K562 (cell line): ENCODE results near the gene ZER1. TPM values are rescaled to one million over a fixed set of nuclear protein-coding genes. Genes with fewer than 3 reads are reported as not detected.
A peak's percentile ranks its signal among the peaks of the same experiment; 100 is the strongest.

ENCODE experiments used
- ATAC-seq: fragments of 200-7000 bp; cut with Tn5 transposase; 3 replicates; pipeline ENCODE4 v1.9.1; 2020; ENCODE audit warnings: moderate library complexity
- BruUV-seq: library from RNA; stranded (reverse); fragments of 400-500 nt; replicated peaks from 2 replicates; lab custom pipeline; 2021; lab: Mats Ljungman, UMichigan
- CTCF ChIA-PET: fragments of 300-600 bp; formaldehyde crosslinking; extraction: SDS; loops from one replicate; lab custom pipeline; 2021; ENCODE audit warnings: low intra/inter-chr PET ratio; lab: Yijun Ruan, JAX
- POLR2A ChIA-PET: fragments of 300-600, 350-650 bp; sonication (Branson Sonifier 250); formaldehyde crosslinking; extraction: SDS; loops from one replicate; lab custom pipeline; 2021; ENCODE audit warnings: antibody characterized with exemption, inconsistent platforms; lab: Yijun Ruan, JAX
- DNase-seq, 4 experiments: peaks; one replicate each; pipeline versions ENCODE4 v3.0.0 to v3.0.0-alpha.2; 2011 to 2018; ENCODE audit warnings: low spot score in 3 of 4, mixed read lengths in 3 of 4; ENCODE audit errors: extremely low read depth in 1 of 4
- FAIRE-seq: peaks from 2 replicates; lab custom pipeline; 2011; peaks lifted over from hg19 to GRCh38; lab: Jason Lieb, UNC
- H2AFZ ChIP-seq: 2 replicates; pipeline ENCODE4 v1.6.0; 2011; ENCODE audit warnings: low read depth, low read length, control low read depth, inconsistent platforms
- H3K27ac ChIP-seq: fragments of 200-600 bp; 3 replicates; pipeline ENCODE4 v1.8.0; 2011; ENCODE audit warnings: low read depth, mild to moderate bottlenecking, control low read depth, inconsistent platforms, low read length, moderate library complexity, mixed read lengths; ENCODE audit errors: extremely low read depth
- H3K27me3 ChIP-seq, 2 experiments: fragments of 300-600 bp in 1 of 2; 2 replicates in 1 of 2; 3 replicates in 1 of 2; pipeline versions ENCODE4 v1.6.0 to v1.8.0; 2011; ENCODE audit warnings: inconsistent platforms in 2 of 2, low read length in 2 of 2, mild to moderate bottlenecking in 1 of 2, mixed read lengths in 1 of 2, moderate library complexity in 1 of 2; ENCODE audit not compliant: control insufficient read depth in 2 of 2, insufficient read depth in 2 of 2
- H3K36me3 ChIP-seq: fragments of 300-600 bp; 3 replicates; pipeline ENCODE4 v1.8.0; 2011; ENCODE audit warnings: mild to moderate bottlenecking, low read length, inconsistent platforms; ENCODE audit not compliant: control insufficient read depth, insufficient read depth
- H3K4me1 ChIP-seq, 2 experiments: fragments of 200-600 bp in 1 of 2; replicated peaks in 1 of 2; 2 replicates in 1 of 2; 3 replicates in 1 of 2; pipeline versions ENCODE4 v1.5.1 to v1.8.0; 2011; ENCODE audit warnings: inconsistent platforms in 2 of 2, low read length in 2 of 2, mild to moderate bottlenecking in 1 of 2, mixed read lengths in 1 of 2, moderate library complexity in 1 of 2; ENCODE audit not compliant: control insufficient read depth in 2 of 2, insufficient read depth in 2 of 2
- H3K4me2 ChIP-seq: 2 replicates; pipeline ENCODE4 v1.6.1; 2011; ENCODE audit warnings: low read length, control low read depth, inconsistent platforms, mixed read lengths; ENCODE audit not compliant: insufficient read depth
- H3K4me3 ChIP-seq: fragments of 200-600 bp; sonication (generic), shearing (Covaris generic); 2 replicates; pipeline ENCODE4 v1.5.1; 2016; ENCODE audit warnings: control low read depth, inconsistent platforms
- H3K79me2 ChIP-seq: fragments of 200-600 bp; 3 replicates; pipeline ENCODE4 v1.8.0; 2011; ENCODE audit warnings: low read length, inconsistent platforms; ENCODE audit not compliant: control insufficient read depth, insufficient read depth
- H3K9ac ChIP-seq, 2 experiments: 2 replicates each; pipeline versions ENCODE4 v1.6.0 to v1.6.1; 2011; ENCODE audit warnings: low read depth in 2 of 2, low read length in 2 of 2, control low read depth in 1 of 2, inconsistent platforms in 1 of 2, mild to moderate bottlenecking in 1 of 2, mixed read lengths in 1 of 2; ENCODE audit not compliant: insufficient read depth in 1 of 2
- H3K9me1 ChIP-seq: one replicate; pipeline ENCODE4 v1.6.0; 2011; ENCODE audit warnings: inconsistent platforms, mild to moderate bottlenecking, low read length, moderate library complexity; ENCODE audit not compliant: control insufficient read depth, insufficient read depth
- H3K9me3 ChIP-seq: replicated peaks from 2 replicates; pipeline ENCODE4 v1.5.1; 2011; ENCODE audit warnings: low read depth, low read length, inconsistent platforms; ENCODE audit not compliant: control insufficient read depth, insufficient read depth
- H4K20me1 ChIP-seq: replicated peaks from 2 replicates; pipeline ENCODE4 v1.6.1; 2011; ENCODE audit warnings: low read length, inconsistent platforms, mixed read lengths; ENCODE audit not compliant: control insufficient read depth, insufficient read depth
- CBFB ChIP-seq: sonication (generic); formaldehyde crosslinking; IDR thresholded peaks from 2 replicates; pipeline ENCODE4 v1.4.0; 2020; ENCODE audit warnings: mild to moderate bottlenecking, missing genetic modification reagents
- DMBX1 ChIP-seq: fragments of 250-450 bp; sonication (Bioruptor Pico); IDR thresholded peaks from 2 replicates; pipeline ENCODE4 v1.8.0; 2022; ENCODE audit warnings: inconsistent platforms, mild to moderate bottlenecking, moderate library complexity, borderline replicate concordance
- HDAC3 ChIP-seq: fragments of 450-650 bp; IDR thresholded peaks from 2 replicates; pipeline ENCODE4 v1.6.1; 2018; ENCODE audit warnings: borderline replicate concordance, mild to moderate bottlenecking, moderate library complexity; ENCODE audit not compliant: partially characterized antibody
- NFE2 ChIP-seq: IDR thresholded peaks from 2 replicates; pipeline ENCODE4 v1.6.1; 2014; ENCODE audit warnings: antibody characterized with exemption, low read depth
- SETDB1 ChIP-seq: IDR thresholded peaks from one replicate; pipeline ENCODE4 v1.6.1; 2012; ENCODE audit warnings: low read length, control low read depth, inconsistent platforms
- ZKSCAN1 ChIP-seq: fragments of 150-350 bp; IDR thresholded peaks from 2 replicates; pipeline ENCODE4 v1.6.1; 2016; ENCODE audit warnings: low read depth, low read length
- ZNF197 ChIP-seq: fragments of 200-800 bp; sonication (Bioruptor generic); IDR thresholded peaks from 2 replicates; pipeline ENCODE4 v1.6.1; 2016; ENCODE audit warnings: low read depth, missing genetic modification characterization, missing compliant biosample characterization
- WGBS: fragments of 100-300 bp; shearing (Covaris generic); methylation state at CpG from one replicate; pipeline ENCODE4 v1.1.6; 2016; ENCODE audit warnings: low coverage, mixed read lengths; ENCODE audit not compliant: insufficient coverage; ENCODE audit errors: missing lambda C conversion rate; 5-methylcytosine and 5-hydroxymethylcytosine counted together
- in situ Hi-C: fragments of 300-500 bp; cut with MboI; formaldehyde crosslinking; loops from 4 replicates; pipeline ENCODE4 v1.15.0; 2018; ENCODE audit warnings: inconsistent platforms, mixed read lengths
- intact Hi-C: fragments of 100-400 bp; cut with micrococcal nuclease; formaldehyde crosslinking; loops from 2 replicates; pipeline ENCODE4 v1.14.2; 2022
- polyA plus RNA-seq, 8 experiments: library from polyadenylated mRNA; depleted of rRNA in 4 of 8; stranded (reverse) in 5 of 8; unstranded in 3 of 8; fragments of >200 nt; fragmentation: Nextera tagmentation in 2 of 8; fragmentation: Illumina TruSeq in 1 of 8; extraction: Ambion mirVana in 2 of 8; extraction: Trizol in 1 of 8; gene quantifications; 2 replicates each; pipeline versions ENCODE4 v1.2.1 to v1.2.3, GENCODE V29; 2011 to 2014; ENCODE audit warnings: inconsistent platforms in 1 of 8, missing spikeins in 1 of 8
- total RNA-seq, 7 experiments: library from RNA; depleted of rRNA in 6 of 7; stranded (reverse); fragments of >200 nt in 6 of 7; fragmentation: Illumina TruSeq in 2 of 7; extraction: Trizol in 2 of 7; gene quantifications; 2 replicates each; pipeline versions ENCODE4 v1.2.1 to v1.2.3, GENCODE V29; 2011 to 2021; ENCODE audit warnings: low replicate concordance in 1 of 7
- TF ChIP-seq, protein P1 (sequence below): fragments of 450-650 bp; formaldehyde crosslinking; IDR thresholded peaks from 2 replicates; pipeline ENCODE4 v1.4.0; 2022; ENCODE audit warnings: missing genetic modification characterization
- TF ChIP-seq, protein P2 (sequence below), 3 experiments: fragments of 200-800 bp in 1 of 3; fragments of 250-450 bp in 1 of 3; fragments of 450-650 bp in 1 of 3; sonication (Bioruptor Pico) in 1 of 3; sonication (Bioruptor generic) in 1 of 3; formaldehyde crosslinking in 1 of 3; IDR thresholded peaks; 2 replicates each; pipeline versions ENCODE4 v1.6.1 to v1.8.0; 2016 to 2022; ENCODE audit warnings: mild to moderate bottlenecking in 2 of 3, missing genetic modification characterization in 2 of 3, missing compliant biosample characterization in 1 of 3, moderate library complexity in 1 of 3

ZER1 gene
- total and polyA plus RNA-seq, 9 of the 15 experiments (the other 6 are each of a cell fraction or from before 2014, with no cell fraction given), result 0.07 to 10.7 (median 6.2) TPM

DNA sequence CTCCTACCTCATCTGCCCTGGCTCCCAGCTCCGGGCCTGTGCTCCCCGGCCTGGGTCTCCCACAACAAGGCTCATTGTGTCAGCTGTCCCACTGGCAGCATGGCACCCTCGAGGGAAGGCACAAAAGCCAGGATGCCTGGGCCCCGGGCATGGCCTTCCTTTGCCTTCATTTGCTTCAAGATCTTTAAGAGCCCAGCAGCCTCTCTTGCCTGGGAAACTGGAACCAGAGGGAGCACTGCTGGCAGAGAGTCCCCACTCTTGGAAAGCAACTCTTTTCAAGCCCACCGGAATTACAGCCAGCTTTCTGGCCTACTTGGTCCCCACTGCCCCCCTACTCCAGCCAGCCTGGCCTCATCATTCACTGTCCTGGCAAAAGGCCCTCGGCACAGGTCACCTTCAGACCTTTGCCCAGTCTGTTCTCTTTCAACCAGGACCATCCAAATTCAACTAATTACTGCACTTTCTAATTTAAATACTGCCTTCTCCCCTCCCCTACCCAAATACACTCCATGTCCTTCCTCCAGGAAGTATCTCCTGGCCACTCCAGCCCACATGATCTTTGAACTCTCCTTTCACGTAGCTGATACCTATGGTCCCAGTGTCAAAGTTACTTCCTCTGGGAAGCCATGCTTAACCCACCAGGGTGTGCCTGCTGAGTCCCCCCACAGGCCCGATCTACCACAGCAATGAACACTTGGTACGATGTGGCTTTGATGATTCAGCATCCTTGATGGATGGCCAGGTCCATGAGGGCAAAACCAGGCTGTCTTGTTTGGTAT, 8.9 kb downstream of the ZER1 start:
- Histone ChIP-seq H3K79me2 (no peaks in the 10 kb centered on the region), H3K9me1 (peaks cover 3% of the 10 kb centered on the region), H3K9me3 (no peaks in the 10 kb centered on the region), H3K4me2 (no peak overlapping the region), H3K9ac (peak overlapping the region in 1 of 2 experiments; percentile 61; a peak in 1 of 4 replicates), H3K36me3 (peaks cover 5% of the 10 kb centered on the region; the same call in 1 of the 3 replicates), H3K4me3 (no peak overlapping the region), H2AFZ (no peak overlapping the region), H4K20me1 (no peaks in the 10 kb centered on the region), H3K27ac (peak overlapping the region; percentile 45; the same call in 2 of the 3 replicates), H3K27me3 (no peaks in the 10 kb centered on the region), H3K4me1 (peaks cover 7 to 16% of the 10 kb centered on the region in 2 experiments; a peak in 4 of 5 replicates)
- WGBS, result 70% methylated on average over 9 of the region's 9 CpGs
- ChIA-PET POLR2A (interaction anchor here (0.7 to 1.2 kb wide), 3 partner anchors 8 to 65 kb away, joined by 3 to 5 read pairs (median 4); no protein-coding TSS in a partner anchor), CTCF (no interaction called here)
- intact Hi-C loops (loop anchor here (5.0 kb wide), 1 partner anchor 54 kb away; the partner anchor contains the start of gene ENDOG), in situ Hi-C loops (no loop called here)
- no TSS peak for BruUV-seq
- no peak for DNase-seq
- FAIRE-seq, result peak; percentile 11
- ATAC-seq, result no peak
- TF ChIP-seq HDAC3 (no peak), SETDB1 (no peak), CBFB (no peak), ZNF197 (CRISPR knock-in tag) (no peak), DMBX1 (no peak), NFE2 (peak; percentile 17; the same call in 1 of the 2 replicates), ZKSCAN1 (no peak)
- TF ChIP-seq, protein P1, sequence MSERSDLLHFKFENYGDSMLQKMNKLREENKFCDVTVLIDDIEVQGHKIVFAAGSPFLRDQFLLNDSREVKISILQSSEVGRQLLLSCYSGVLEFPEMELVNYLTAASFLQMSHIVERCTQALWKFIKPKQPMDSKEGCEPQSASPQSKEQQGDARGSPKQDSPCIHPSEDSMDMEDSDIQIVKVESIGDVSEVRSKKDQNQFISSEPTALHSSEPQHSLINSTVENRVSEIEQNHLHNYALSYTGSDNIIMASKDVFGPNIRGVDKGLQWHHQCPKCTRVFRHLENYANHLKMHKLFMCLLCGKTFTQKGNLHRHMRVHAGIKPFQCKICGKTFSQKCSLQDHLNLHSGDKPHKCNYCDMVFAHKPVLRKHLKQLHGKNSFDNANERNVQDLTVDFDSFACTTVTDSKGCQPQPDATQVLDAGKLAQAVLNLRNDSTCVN, result no peak
- TF ChIP-seq, protein P2, sequence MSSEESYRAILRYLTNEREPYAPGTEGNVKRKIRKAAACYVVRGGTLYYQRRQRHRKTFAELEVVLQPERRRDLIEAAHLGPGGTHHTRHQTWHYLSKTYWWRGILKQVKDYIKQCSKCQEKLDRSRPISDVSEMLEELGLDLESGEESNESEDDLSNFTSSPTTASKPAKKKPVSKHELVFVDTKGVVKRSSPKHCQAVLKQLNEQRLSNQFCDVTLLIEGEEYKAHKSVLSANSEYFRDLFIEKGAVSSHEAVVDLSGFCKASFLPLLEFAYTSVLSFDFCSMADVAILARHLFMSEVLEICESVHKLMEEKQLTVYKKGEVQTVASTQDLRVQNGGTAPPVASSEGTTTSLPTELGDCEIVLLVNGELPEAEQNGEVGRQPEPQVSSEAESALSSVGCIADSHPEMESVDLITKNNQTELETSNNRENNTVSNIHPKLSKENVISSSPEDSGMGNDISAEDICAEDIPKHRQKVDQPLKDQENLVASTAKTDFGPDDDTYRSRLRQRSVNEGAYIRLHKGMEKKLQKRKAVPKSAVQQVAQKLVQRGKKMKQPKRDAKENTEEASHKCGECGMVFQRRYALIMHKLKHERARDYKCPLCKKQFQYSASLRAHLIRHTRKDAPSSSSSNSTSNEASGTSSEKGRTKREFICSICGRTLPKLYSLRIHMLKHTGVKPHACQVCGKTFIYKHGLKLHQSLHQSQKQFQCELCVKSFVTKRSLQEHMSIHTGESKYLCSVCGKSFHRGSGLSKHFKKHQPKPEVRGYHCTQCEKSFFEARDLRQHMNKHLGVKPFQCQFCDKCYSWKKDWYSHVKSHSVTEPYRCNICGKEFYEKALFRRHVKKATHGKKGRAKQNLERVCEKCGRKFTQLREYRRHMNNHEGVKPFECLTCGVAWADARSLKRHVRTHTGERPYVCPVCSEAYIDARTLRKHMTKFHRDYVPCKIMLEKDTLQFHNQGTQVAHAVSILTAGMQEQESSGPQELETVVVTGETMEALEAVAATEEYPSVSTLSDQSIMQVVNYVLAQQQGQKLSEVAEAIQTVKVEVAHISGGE (CRISPR knock-in tag; IDR thresholded peaks at IDR 0.05), result no peak
